GM23338 (cell line): ENCODE data around the gene CDX1. TPM values are rescaled to one million over a fixed set of nuclear protein-coding genes. Genes with fewer than 3 reads are reported as not detected.

Source experiments
- ATAC-seq: fragments of 200-7000 bp; cut with Tn5 transposase; 3 replicates; pipeline ENCODE4 v1.9.1; 2020
- DNase-seq: peaks from one replicate; pipeline ENCODE4 v3.0.0-alpha.2; 2015; ENCODE audit warnings: low spot score
- H2AFZ ChIP-seq: fragments of 200-600 bp; sonication (generic); 2 replicates; pipeline ENCODE4 v1.8.0; 2016; ENCODE audit warnings: antibody characterized with exemption, mild to moderate bottlenecking, moderate library complexity
- H3F3A ChIP-seq: fragments of 200-600 bp; sonication (generic); replicated peaks from 2 replicates; pipeline ENCODE4 v1.8.0; 2017; ENCODE audit warnings: antibody characterized with exemption, mixed run types, low read depth
- H3K27ac ChIP-seq: fragments of 200-600 bp; sonication (generic); 2 replicates; pipeline ENCODE4 v1.6.1; 2016; ENCODE audit warnings: low read depth
- H3K27me3 ChIP-seq: fragments of 200-600 bp; sonication (generic); 2 replicates; pipeline ENCODE4 v1.8.0; 2016; ENCODE audit warnings: mild to moderate bottlenecking, mixed run types, moderate library complexity; ENCODE audit not compliant: insufficient read depth
- H3K36me3 ChIP-seq: fragments of 200-600 bp; sonication (generic); 2 replicates; pipeline ENCODE4 v1.8.0; 2016; ENCODE audit warnings: mild to moderate bottlenecking; ENCODE audit not compliant: insufficient read depth
- H3K4me1 ChIP-seq: fragments of 200-600 bp; sonication (generic); 2 replicates; pipeline ENCODE4 v1.8.0; 2016; ENCODE audit warnings: mild to moderate bottlenecking, moderate library complexity; ENCODE audit not compliant: insufficient read depth
- H3K4me2 ChIP-seq: fragments of 200-600 bp; sonication (generic); 2 replicates; pipeline ENCODE4 v1.7.1; 2017; ENCODE audit warnings: mixed run types
- H3K4me3 ChIP-seq: fragments of 200-600 bp; sonication (generic); 2 replicates; pipeline ENCODE4 v1.6.1; 2016; ENCODE audit warnings: mixed run types
- H3K79me2 ChIP-seq: fragments of 200-600 bp; sonication (generic); replicated peaks from 2 replicates; pipeline ENCODE4 v1.8.0; 2017; ENCODE audit warnings: mild to moderate bottlenecking; ENCODE audit not compliant: insufficient read depth
- H3K9me2 ChIP-seq: fragments of 200-600 bp; sonication (generic); 2 replicates; pipeline ENCODE4 v1.8.0; 2017; ENCODE audit not compliant: insufficient read depth
- H4K20me1 ChIP-seq: fragments of 200-600 bp; sonication (generic); replicated peaks from 2 replicates; pipeline ENCODE4 v1.8.0; 2017; ENCODE audit warnings: mild to moderate bottlenecking; ENCODE audit not compliant: insufficient read depth
- H3K27ac Mint-ChIP-seq: 2 replicates; pipeline ENCODE4 v1.8.0; 2020; ENCODE audit warnings: inconsistent platforms, mild to moderate bottlenecking, moderate library complexity, mixed read lengths
- H3K27me3 Mint-ChIP-seq: 3 replicates; pipeline ENCODE4 v1.8.0; 2022; ENCODE audit warnings: low read depth, mild to moderate bottlenecking, moderate library complexity, mixed read lengths, inconsistent platforms; ENCODE audit not compliant: insufficient read depth, poor library complexity
- H3K36me3 Mint-ChIP-seq: 3 replicates; pipeline ENCODE4 v1.8.0; 2021; ENCODE audit warnings: low read depth, mild to moderate bottlenecking, inconsistent platforms, moderate library complexity, mixed read lengths
- H3K4me1 Mint-ChIP-seq: 3 replicates; pipeline ENCODE4 v1.8.0; 2020; ENCODE audit warnings: mild to moderate bottlenecking, inconsistent platforms, mixed read lengths
- H3K4me3 Mint-ChIP-seq: 3 replicates; pipeline ENCODE4 v1.8.0; 2021; ENCODE audit warnings: moderate library complexity, mild to moderate bottlenecking, inconsistent platforms, mixed read lengths
- H3K9me3 Mint-ChIP-seq: 3 replicates; pipeline ENCODE4 v1.8.0; 2020; ENCODE audit warnings: moderate library complexity, mild to moderate bottlenecking, inconsistent platforms, mixed read lengths
- CREB1 ChIP-seq: fragments of 250-450 bp; sonication (Bioruptor Pico); IDR thresholded peaks from 2 replicates; pipeline ENCODE4 v1.5.0; 2020; ENCODE audit warnings: low read depth, mild to moderate bottlenecking, moderate library complexity
- EZH2 ChIP-seq: fragments of 200-600 bp; sonication (generic); IDR thresholded peaks from one replicate; pipeline ENCODE4 v1.8.0; 2017; ENCODE audit warnings: antibody characterized with exemption, mild to moderate bottlenecking, low read depth; ENCODE audit not compliant: unreplicated experiment
- EZH2phosphoT487 ChIP-seq: fragments of 200-600 bp; sonication (generic); IDR thresholded peaks from one replicate; pipeline ENCODE4 v1.8.1; 2018; ENCODE audit warnings: antibody characterized with exemption; ENCODE audit not compliant: unreplicated experiment
- JUNB ChIP-seq: IDR thresholded peaks from one replicate; pipeline ENCODE4 v1.6.1; 2016; ENCODE audit warnings: antibody characterized with exemption; ENCODE audit not compliant: unreplicated experiment
- NANOG ChIP-seq: IDR thresholded peaks from 2 replicates; pipeline ENCODE4 v1.6.1; 2016; ENCODE audit warnings: antibody characterized with exemption, borderline replicate concordance
- POLR2AphosphoS5 ChIP-seq: IDR thresholded peaks from 2 replicates; pipeline ENCODE4 v1.6.1; 2016; ENCODE audit warnings: antibody characterized with exemption, low read depth
- STAT1 ChIP-seq: IDR thresholded peaks from one replicate; pipeline ENCODE4 v1.6.1; 2016; ENCODE audit warnings: antibody characterized with exemption; ENCODE audit not compliant: unreplicated experiment
- ZNF114 ChIP-seq: fragments of 250-450 bp; sonication (Bioruptor Pico); IDR thresholded peaks from 2 replicates; pipeline ENCODE4 v1.5.0; 2020; ENCODE audit warnings: mild to moderate bottlenecking, moderate library complexity
- ZNF331 ChIP-seq: fragments of 250-450 bp; sonication (Bioruptor Pico); IDR thresholded peaks from 2 replicates; pipeline ENCODE4 v1.5.0; 2020; ENCODE audit warnings: low read depth, mild to moderate bottlenecking, moderate library complexity
- polyA plus RNA-seq: library from polyadenylated mRNA; unstranded; fragments of >200 nt; fragmentation: Nextera tagmentation; extraction: Ambion mirVana; gene quantifications from 2 replicates; pipeline ENCODE4 v1.2.1, GENCODE V29; 2016
- total RNA-seq: library from RNA; depleted of rRNA; stranded (reverse); fragments of >200 nt; shearing (Covaris generic); gene quantifications from 2 replicates; pipeline ENCODE4 v1.2.3, GENCODE V29; 2014
- TF ChIP-seq, protein P1 (sequence below): fragments of 250-450 bp; sonication (Bioruptor Pico); IDR thresholded peaks from 2 replicates; pipeline ENCODE4 v1.5.0; 2020; ENCODE audit warnings: mild to moderate bottlenecking, moderate library complexity
- TF ChIP-seq, protein P2 (sequence below): IDR thresholded peaks from 2 replicates; pipeline ENCODE4 v1.6.1; 2016; ENCODE audit warnings: antibody characterized with exemption
- TF ChIP-seq, protein P3 (sequence below): IDR thresholded peaks from one replicate; pipeline ENCODE4 v1.6.1; 2018; ENCODE audit warnings: antibody characterized with exemption; ENCODE audit not compliant: unreplicated experiment
- TF ChIP-seq, protein P4 (sequence below), 2 experiments: fragments of 200-600 bp in 1 of 2; sonication (generic) in 1 of 2; conservative IDR thresholded peaks; 2 replicates each; pipeline versions ENCODE4 v1.5.1 to v1.6.1; 2016 to 2017; ENCODE audit warnings: antibody characterized with exemption in 2 of 2, low read depth in 2 of 2, mild to moderate bottlenecking in 2 of 2, moderate library complexity in 1 of 2

Gene CDX1
- total and polyA plus RNA-seq, 2 experiments from 2014 or later: not detected

DNA sequence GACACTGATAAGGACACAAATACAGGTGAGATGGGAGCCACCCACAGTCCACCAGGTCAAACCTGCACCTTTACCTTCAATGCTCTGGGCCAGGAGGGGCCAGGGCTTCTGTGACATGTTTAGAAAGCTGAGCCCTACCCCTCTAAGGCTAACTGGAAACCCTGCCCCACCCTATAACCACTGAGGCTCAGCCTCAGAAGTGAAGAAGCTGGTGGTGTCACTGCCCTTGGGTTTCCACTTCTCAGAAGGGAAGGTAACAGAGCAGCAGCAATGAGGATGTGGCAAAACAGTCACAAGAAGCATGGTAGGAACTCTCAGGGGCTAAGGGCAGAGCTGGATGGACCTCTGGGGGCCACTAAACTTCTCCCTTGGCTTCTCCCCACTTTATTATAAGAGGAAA lies 17.0 kb upstream of the CDX1 start:
- Histone ChIP-seq H4K20me1 (no peaks in the 10 kb centered on the region), H3K9me2 (no peaks in the 10 kb centered on the region), H3K79me2 (no peaks in the 10 kb centered on the region), H3K4me1 (peaks cover 14% of the 10 kb centered on the region), H3K4me3 (no peak overlapping the region), H3K36me3 (no peaks in the 10 kb centered on the region), H3K4me2 (no peak overlapping the region), H3K27ac (no peak overlapping the region), H3F3A (no peaks in the 10 kb centered on the region), H3K27me3 (no peaks in the 10 kb centered on the region), H2AFZ (no peak overlapping the region)
- ATAC-seq (no peak), DNase-seq (no peak)
- Mint-ChIP-seq H3K27ac (no peak overlapping the region), H3K4me3 (no peak overlapping the region), H3K4me1 (peaks cover 20% of the 10 kb centered on the region), H3K27me3 (peaks cover 10% of the 10 kb centered on the region), H3K36me3 (no peaks in the 10 kb centered on the region; the same call in 2 of the 3 replicates), H3K9me3 (no peaks in the 10 kb centered on the region)
- TF ChIP-seq NANOG: no peak
- TF ChIP-seq, protein P1, sequence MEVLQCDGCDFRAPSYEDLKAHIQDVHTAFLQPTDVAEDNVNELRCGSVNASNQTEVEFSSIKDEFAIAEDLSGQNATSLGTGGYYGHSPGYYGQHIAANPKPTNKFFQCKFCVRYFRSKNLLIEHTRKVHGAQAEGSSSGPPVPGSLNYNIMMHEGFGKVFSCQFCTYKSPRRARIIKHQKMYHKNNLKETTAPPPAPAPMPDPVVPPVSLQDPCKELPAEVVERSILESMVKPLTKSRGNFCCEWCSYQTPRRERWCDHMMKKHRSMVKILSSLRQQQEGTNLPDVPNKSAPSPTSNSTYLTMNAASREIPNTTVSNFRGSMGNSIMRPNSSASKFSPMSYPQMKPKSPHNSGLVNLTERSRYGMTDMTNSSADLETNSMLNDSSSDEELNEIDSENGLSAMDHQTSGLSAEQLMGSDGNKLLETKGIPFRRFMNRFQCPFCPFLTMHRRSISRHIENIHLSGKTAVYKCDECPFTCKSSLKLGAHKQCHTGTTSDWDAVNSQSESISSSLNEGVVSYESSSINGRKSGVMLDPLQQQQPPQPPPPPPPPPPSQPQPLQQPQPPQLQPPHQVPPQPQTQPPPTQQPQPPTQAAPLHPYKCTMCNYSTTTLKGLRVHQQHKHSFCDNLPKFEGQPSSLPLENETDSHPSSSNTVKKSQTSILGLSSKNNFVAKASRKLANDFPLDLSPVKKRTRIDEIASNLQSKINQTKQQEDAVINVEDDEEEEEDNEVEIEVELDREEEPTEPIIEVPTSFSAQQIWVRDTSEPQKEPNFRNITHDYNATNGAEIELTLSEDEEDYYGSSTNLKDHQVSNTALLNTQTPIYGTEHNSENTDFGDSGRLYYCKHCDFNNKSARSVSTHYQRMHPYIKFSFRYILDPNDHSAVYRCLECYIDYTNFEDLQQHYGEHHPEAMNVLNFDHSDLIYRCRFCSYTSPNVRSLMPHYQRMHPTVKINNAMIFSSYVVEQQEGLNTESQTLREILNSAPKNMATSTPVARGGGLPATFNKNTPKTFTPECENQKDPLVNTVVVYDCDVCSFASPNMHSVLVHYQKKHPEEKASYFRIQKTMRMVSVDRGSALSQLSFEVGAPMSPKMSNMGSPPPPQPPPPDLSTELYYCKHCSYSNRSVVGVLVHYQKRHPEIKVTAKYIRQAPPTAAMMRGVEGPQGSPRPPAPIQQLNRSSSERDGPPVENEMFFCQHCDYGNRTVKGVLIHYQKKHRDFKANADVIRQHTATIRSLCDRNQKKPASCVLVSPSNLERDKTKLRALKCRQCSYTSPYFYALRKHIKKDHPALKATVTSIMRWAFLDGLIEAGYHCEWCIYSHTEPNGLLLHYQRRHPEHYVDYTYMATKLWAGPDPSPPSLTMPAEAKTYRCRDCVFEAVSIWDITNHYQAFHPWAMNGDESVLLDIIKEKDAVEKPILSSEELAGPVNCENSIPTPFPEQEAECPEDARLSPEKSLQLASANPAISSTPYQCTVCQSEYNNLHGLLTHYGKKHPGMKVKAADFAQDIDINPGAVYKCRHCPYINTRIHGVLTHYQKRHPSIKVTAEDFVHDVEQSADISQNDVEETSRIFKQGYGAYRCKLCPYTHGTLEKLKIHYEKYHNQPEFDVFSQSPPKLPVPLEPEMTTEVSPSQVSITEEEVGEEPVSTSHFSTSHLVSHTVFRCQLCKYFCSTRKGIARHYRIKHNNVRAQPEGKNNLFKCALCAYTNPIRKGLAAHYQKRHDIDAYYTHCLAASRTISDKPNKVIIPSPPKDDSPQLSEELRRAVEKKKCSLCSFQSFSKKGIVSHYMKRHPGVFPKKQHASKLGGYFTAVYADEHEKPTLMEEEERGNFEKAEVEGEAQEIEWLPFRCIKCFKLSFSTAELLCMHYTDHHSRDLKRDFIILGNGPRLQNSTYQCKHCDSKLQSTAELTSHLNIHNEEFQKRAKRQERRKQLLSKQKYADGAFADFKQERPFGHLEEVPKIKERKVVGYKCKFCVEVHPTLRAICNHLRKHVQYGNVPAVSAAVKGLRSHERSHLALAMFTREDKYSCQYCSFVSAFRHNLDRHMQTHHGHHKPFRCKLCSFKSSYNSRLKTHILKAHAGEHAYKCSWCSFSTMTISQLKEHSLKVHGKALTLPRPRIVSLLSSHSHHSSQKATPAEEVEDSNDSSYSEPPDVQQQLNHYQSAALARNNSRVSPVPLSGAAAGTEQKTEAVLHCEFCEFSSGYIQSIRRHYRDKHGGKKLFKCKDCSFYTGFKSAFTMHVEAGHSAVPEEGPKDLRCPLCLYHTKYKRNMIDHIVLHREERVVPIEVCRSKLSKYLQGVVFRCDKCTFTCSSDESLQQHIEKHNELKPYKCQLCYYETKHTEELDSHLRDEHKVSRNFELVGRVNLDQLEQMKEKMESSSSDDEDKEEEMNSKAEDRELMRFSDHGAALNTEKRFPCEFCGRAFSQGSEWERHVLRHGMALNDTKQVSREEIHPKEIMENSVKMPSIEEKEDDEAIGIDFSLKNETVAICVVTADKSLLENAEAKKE (CRISPR knock-in tag): no peak
- no peak for TF ChIP-seq EZH2phosphoT487
- no peak for TF ChIP-seq STAT1
- TF ChIP-seq, protein P2, sequence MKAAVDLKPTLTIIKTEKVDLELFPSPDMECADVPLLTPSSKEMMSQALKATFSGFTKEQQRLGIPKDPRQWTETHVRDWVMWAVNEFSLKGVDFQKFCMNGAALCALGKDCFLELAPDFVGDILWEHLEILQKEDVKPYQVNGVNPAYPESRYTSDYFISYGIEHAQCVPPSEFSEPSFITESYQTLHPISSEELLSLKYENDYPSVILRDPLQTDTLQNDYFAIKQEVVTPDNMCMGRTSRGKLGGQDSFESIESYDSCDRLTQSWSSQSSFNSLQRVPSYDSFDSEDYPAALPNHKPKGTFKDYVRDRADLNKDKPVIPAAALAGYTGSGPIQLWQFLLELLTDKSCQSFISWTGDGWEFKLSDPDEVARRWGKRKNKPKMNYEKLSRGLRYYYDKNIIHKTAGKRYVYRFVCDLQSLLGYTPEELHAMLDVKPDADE: no peak
- TF ChIP-seq, protein P3, sequence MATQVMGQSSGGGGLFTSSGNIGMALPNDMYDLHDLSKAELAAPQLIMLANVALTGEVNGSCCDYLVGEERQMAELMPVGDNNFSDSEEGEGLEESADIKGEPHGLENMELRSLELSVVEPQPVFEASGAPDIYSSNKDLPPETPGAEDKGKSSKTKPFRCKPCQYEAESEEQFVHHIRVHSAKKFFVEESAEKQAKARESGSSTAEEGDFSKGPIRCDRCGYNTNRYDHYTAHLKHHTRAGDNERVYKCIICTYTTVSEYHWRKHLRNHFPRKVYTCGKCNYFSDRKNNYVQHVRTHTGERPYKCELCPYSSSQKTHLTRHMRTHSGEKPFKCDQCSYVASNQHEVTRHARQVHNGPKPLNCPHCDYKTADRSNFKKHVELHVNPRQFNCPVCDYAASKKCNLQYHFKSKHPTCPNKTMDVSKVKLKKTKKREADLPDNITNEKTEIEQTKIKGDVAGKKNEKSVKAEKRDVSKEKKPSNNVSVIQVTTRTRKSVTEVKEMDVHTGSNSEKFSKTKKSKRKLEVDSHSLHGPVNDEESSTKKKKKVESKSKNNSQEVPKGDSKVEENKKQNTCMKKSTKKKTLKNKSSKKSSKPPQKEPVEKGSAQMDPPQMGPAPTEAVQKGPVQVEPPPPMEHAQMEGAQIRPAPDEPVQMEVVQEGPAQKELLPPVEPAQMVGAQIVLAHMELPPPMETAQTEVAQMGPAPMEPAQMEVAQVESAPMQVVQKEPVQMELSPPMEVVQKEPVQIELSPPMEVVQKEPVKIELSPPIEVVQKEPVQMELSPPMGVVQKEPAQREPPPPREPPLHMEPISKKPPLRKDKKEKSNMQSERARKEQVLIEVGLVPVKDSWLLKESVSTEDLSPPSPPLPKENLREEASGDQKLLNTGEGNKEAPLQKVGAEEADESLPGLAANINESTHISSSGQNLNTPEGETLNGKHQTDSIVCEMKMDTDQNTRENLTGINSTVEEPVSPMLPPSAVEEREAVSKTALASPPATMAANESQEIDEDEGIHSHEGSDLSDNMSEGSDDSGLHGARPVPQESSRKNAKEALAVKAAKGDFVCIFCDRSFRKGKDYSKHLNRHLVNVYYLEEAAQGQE: no peak
- TF ChIP-seq, protein P4, sequence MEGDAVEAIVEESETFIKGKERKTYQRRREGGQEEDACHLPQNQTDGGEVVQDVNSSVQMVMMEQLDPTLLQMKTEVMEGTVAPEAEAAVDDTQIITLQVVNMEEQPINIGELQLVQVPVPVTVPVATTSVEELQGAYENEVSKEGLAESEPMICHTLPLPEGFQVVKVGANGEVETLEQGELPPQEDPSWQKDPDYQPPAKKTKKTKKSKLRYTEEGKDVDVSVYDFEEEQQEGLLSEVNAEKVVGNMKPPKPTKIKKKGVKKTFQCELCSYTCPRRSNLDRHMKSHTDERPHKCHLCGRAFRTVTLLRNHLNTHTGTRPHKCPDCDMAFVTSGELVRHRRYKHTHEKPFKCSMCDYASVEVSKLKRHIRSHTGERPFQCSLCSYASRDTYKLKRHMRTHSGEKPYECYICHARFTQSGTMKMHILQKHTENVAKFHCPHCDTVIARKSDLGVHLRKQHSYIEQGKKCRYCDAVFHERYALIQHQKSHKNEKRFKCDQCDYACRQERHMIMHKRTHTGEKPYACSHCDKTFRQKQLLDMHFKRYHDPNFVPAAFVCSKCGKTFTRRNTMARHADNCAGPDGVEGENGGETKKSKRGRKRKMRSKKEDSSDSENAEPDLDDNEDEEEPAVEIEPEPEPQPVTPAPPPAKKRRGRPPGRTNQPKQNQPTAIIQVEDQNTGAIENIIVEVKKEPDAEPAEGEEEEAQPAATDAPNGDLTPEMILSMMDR (conservative IDR thresholded peaks at IDR 0.05; ENCODE audit: low read depth in 2 of 2): no peak
- TF ChIP-seq ZNF114: no peak
- no peak for TF ChIP-seq EZH2
- no peak for TF ChIP-seq JUNB
- TF ChIP-seq CREB1 (CRISPR knock-in tag): no peak
- TF ChIP-seq POLR2AphosphoS5: no peak
- no peak for TF ChIP-seq ZNF331 (CRISPR knock-in tag)
